Fibroblast of lung (primary cell): ENCODE data around the gene MACROD2. TPM values are rescaled to one million over a fixed set of nuclear protein-coding genes. Genes with fewer than 3 reads are reported as not detected.

Source experiments
- DNase-seq, 2 donors: peaks; one replicate each; pipeline versions ENCODE4 v3.0.0 to v3.0.0-alpha.2; 2010; ENCODE audit warnings: low read depth in 2 of 2
- H2AFZ ChIP-seq: 2 replicates; pipeline ENCODE4 v1.5.1; 2012; ENCODE audit warnings: low read length, control low read depth, inconsistent platforms
- H3K27ac ChIP-seq: 2 replicates; pipeline ENCODE4 v1.5.1; 2011; ENCODE audit warnings: low read length, control low read depth; ENCODE audit not compliant: insufficient read depth
- H3K27me3 ChIP-seq: 2 replicates; pipeline ENCODE4 v1.5.1; 2011; ENCODE audit warnings: mild to moderate bottlenecking, low read length; ENCODE audit not compliant: control insufficient read depth, insufficient read depth
- H3K36me3 ChIP-seq: 2 replicates; pipeline ENCODE4 v1.5.1; 2011; ENCODE audit warnings: low read length; ENCODE audit not compliant: control insufficient read depth, insufficient read depth
- H3K4me1 ChIP-seq: 2 replicates; pipeline ENCODE4 v1.5.1; 2011; ENCODE audit warnings: low read length; ENCODE audit not compliant: control insufficient read depth, insufficient read depth; ENCODE audit errors: extremely low read depth
- H3K4me2 ChIP-seq: 2 replicates; pipeline ENCODE4 v1.5.1; 2011; ENCODE audit warnings: low read length, control low read depth; ENCODE audit not compliant: insufficient read depth; ENCODE audit errors: extremely low read depth
- H3K4me3 ChIP-seq, 4 experiments: fragments of 200-600 bp in 1 of 4; sonication (generic) in 1 of 4; replicated peaks in 1 of 4; 2 replicates each; pipeline ENCODE4 v1.5.1; 2011 to 2016; ENCODE audit warnings: low read length in 4 of 4, low read depth in 3 of 4, mild to moderate bottlenecking in 3 of 4, control low read depth in 2 of 4, inconsistent platforms in 1 of 4, mixed read lengths in 1 of 4; ENCODE audit not compliant: insufficient read depth in 1 of 4; ENCODE audit errors: control extremely low read depth in 1 of 4
- H3K79me2 ChIP-seq: 2 replicates; pipeline ENCODE4 v1.5.1; 2012; ENCODE audit warnings: mild to moderate bottlenecking, low read length, inconsistent platforms; ENCODE audit not compliant: control insufficient read depth, insufficient read depth
- H3K9ac ChIP-seq: 2 replicates; pipeline ENCODE4 v1.5.1; 2011; ENCODE audit warnings: mild to moderate bottlenecking, low read length, control low read depth; ENCODE audit not compliant: insufficient read depth
- H3K9me3 ChIP-seq: 2 replicates; pipeline ENCODE4 v1.5.1; 2012; ENCODE audit warnings: low read depth, low read length; ENCODE audit not compliant: control insufficient read depth, insufficient read depth
- H4K20me1 ChIP-seq: 2 replicates; pipeline ENCODE4 v1.5.1; 2011; ENCODE audit warnings: low read length; ENCODE audit not compliant: control insufficient read depth, insufficient read depth; ENCODE audit errors: extremely low read depth
- CTCF ChIP-seq, 2 donors: IDR thresholded peaks in 1 of 2; conservative IDR thresholded peaks in 1 of 2; 1 replicate in 1 of 2; 2 replicates in 1 of 2; pipeline ENCODE4 v1.5.1; 2011 to 2012; ENCODE audit warnings: low read length in 2 of 2, control low read depth in 1 of 2, inconsistent platforms in 1 of 2, low read depth in 1 of 2, mild to moderate bottlenecking in 1 of 2
- EZH2 ChIP-seq: IDR thresholded peaks from 2 replicates; pipeline ENCODE4 v1.5.1; 2012; ENCODE audit warnings: low read length, control low read depth, mild to moderate bottlenecking; ENCODE audit errors: missing control alignments
- polyA plus RNA-seq, 2 donors: library from polyadenylated mRNA; depleted of rRNA in 1 of 2; stranded (reverse) in 1 of 2; unstranded in 1 of 2; fragments of >200 nt; gene quantifications; 2 replicates each; pipeline ENCODE4 v1.2.1, GENCODE V29; 2011 to 2012; ENCODE audit warnings: missing spikeins in 1 of 2
- total RNA-seq: library from RNA; depleted of rRNA; stranded (reverse); fragments of >200 nt; gene quantifications from 2 replicates; pipeline ENCODE4 v1.2.1, GENCODE V29; 2014

Gene MACROD2
- total and polyA plus RNA-seq, 2 donors (not counting 1 experiment from before 2014, with no cell fraction given), result 0.54 to 1.7 TPM

GRCh38 chr20:15336536-15336935 is 1341.2 kb downstream of the MACROD2 start:
- Histone ChIP-seq H3K27ac (no peak overlapping the region), H3K9ac (no peak overlapping the region)

GRCh38 chr20:15339264-15339663 is 1343.9 kb downstream of the MACROD2 start:
- Histone ChIP-seq H3K4me1 (no peaks in the 10 kb centered on the region), H3K4me2 (no peak overlapping the region), H2AFZ (no peak overlapping the region), H3K27ac (no peak overlapping the region), H3K9me3 (no peaks in the 10 kb centered on the region), H3K9ac (no peak overlapping the region), H3K27me3 (no peaks in the 10 kb centered on the region), H4K20me1 (no peaks in the 10 kb centered on the region), H3K36me3 (no peaks in the 10 kb centered on the region), H3K4me3 (no peak overlapping the region), H3K79me2 (no peaks in the 10 kb centered on the region)
- no peak for TF ChIP-seq EZH2
- no peak for TF ChIP-seq CTCF (conservative IDR thresholded peaks at IDR 0.05 in 1 of 2, IDR thresholded peaks at IDR 0.05 in 1 of 2; ENCODE audit: low read depth in 1 of 2, low read length in 2 of 2)
- DNase-seq, result no peak

More at GRCh38 chr20:15336536-15336935, 1341.2 kb downstream of the MACROD2 start:
- TF ChIP-seq EZH2 (no peak), CTCF (conservative IDR thresholded peaks at IDR 0.05 in 1 of 2, IDR thresholded peaks at IDR 0.05 in 1 of 2; ENCODE audit: low read depth in 1 of 2, low read length in 2 of 2) (no peak)
- no peaks in the 10 kb centered on the region for H3K36me3 ChIP-seq
- H3K4me2 ChIP-seq, result no peak overlapping the region
- H3K79me2 ChIP-seq, result no peaks in the 10 kb centered on the region
- H3K4me1 ChIP-seq, result no peaks in the 10 kb centered on the region
- no peaks in the 10 kb centered on the region for H3K9me3 ChIP-seq
- no peaks in the 10 kb centered on the region for H4K20me1 ChIP-seq
- no peak overlapping the region for H3K4me3 ChIP-seq
- no peak for DNase-seq
- H3K27me3 ChIP-seq, result no peaks in the 10 kb centered on the region
- H2AFZ ChIP-seq, result no peak overlapping the region

- H3K9ac ChIP-seq, result no peak overlapping the region
- no peak overlapping the region for H3K4me2 ChIP-seq
Observed at GRCh38 chr20:15342991-15343523, 1347.7 kb downstream of the MACROD2 start.

More at GRCh38 chr20:15342991-15343523, 1347.7 kb downstream of the MACROD2 start:
- H3K4me3 ChIP-seq, result no peak overlapping the region
- no peaks in the 10 kb centered on the region for H4K20me1 ChIP-seq
- no peaks in the 10 kb centered on the region for H3K27me3 ChIP-seq
- H3K27ac ChIP-seq, result no peak overlapping the region
- H3K79me2 ChIP-seq, result no peaks in the 10 kb centered on the region
- no peak for TF ChIP-seq CTCF (conservative IDR thresholded peaks at IDR 0.05 in 1 of 2, IDR thresholded peaks at IDR 0.05 in 1 of 2; ENCODE audit: low read depth in 1 of 2, low read length in 2 of 2)
- TF ChIP-seq EZH2, result no peak
- no peak overlapping the region for H2AFZ ChIP-seq
- no peaks in the 10 kb centered on the region for H3K4me1 ChIP-seq
- H3K9me3 ChIP-seq, result no peaks in the 10 kb centered on the region
- H3K36me3 ChIP-seq, result no peaks in the 10 kb centered on the region
- DNase-seq, result peak in 1 of 2 donors; percentile 1
